IPS-15b (cell line): ENCODE results near the gene PI4K2B.
"Not testable (repeated sequence)": the region's sequence is repeated elsewhere in the genome, so short reads cannot be mapped to it uniquely, and the experiment has no call there.

Experiments used
- H3K27me3 ChIP-seq: one replicate; pipeline ENCODE4 v1.6.1; 2013; ENCODE audit warnings: low read length; ENCODE audit not compliant: control insufficient read depth, insufficient read depth
- H3K36me3 ChIP-seq: one replicate; pipeline ENCODE4 v1.6.1; 2013; ENCODE audit warnings: low read length; ENCODE audit not compliant: control insufficient read depth, insufficient read depth
- H3K4me1 ChIP-seq: one replicate; pipeline ENCODE4 v1.6.1; 2013; ENCODE audit warnings: mild to moderate bottlenecking, low read length; ENCODE audit not compliant: control insufficient read depth, insufficient read depth
- H3K4me3 ChIP-seq: one replicate; pipeline ENCODE4 v1.5.1; 2013; ENCODE audit warnings: low read depth, low read length
- H3K9ac ChIP-seq: one replicate; pipeline ENCODE4 v1.6.1; 2013; ENCODE audit warnings: low read depth, mild to moderate bottlenecking, low read length
- H3K9me3 ChIP-seq: one replicate; pipeline ENCODE4 v1.6.1; 2013; ENCODE audit warnings: mild to moderate bottlenecking, low read length; ENCODE audit not compliant: control insufficient read depth, insufficient read depth

PI4K2B gene

DNA sequence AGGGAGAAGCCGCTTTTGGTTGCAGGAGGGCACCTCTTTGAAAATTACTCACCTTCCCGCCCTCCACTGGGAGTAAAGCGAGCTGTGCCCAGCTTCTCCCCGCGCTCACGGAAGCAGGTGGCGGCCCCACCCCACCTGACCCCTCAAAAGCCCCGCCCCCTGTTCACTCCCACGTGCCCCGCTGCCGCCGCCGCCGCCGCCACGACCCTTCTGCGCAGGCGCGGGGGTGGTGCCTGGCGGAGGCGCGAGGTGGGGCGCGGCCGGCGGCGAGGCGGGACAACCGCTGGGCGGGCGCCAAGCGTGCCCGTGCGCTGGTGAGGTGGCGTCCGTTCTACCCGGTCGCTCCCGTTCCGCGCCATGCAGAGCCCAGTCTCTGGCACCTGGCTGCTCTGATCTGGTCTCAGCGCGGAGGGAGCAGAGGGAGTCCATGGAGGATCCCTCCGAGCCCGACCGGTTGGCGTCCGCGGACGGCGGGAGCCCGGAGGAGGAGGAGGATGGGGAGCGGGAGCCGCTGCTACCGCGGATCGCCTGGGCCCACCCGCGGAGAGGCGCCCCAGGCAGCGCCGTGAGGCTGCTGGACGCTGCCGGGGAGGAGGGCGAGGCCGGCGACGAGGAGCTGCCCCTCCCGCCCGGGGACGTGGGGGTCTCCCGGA, at the start of gene PI4K2B:
Gene PI4K2B, plus strand, starts transcription at position 297 of the 653 bp plus-strand sequence. Its CDS starts 131 bp downstream, at position 428.
- Histone ChIP-seq H3K27me3 (peaks cover 8% of the 10 kb centered on the region), H3K9me3 (peaks cover 3% of the 10 kb centered on the region), H3K4me1 (peaks cover 6% of the 10 kb centered on the region), H3K36me3 (no peaks in the 10 kb centered on the region), H3K9ac (peak within 1 kb of the TSS; percentile 76), H3K4me3 (peak within 1 kb of the TSS; percentile 64)

GRCh38 chr4:25184056-25184455, 49.8 kb upstream of the PI4K2B start:
- Histone ChIP-seq H3K27me3 (no peaks in the 10 kb centered on the region), H3K4me3 (no peak overlapping the region), H3K9ac (no peak overlapping the region), H3K4me1 (no peaks in the 10 kb centered on the region), H3K36me3 (no peaks in the 10 kb centered on the region), H3K9me3 (no peaks in the 10 kb centered on the region)

DNA sequence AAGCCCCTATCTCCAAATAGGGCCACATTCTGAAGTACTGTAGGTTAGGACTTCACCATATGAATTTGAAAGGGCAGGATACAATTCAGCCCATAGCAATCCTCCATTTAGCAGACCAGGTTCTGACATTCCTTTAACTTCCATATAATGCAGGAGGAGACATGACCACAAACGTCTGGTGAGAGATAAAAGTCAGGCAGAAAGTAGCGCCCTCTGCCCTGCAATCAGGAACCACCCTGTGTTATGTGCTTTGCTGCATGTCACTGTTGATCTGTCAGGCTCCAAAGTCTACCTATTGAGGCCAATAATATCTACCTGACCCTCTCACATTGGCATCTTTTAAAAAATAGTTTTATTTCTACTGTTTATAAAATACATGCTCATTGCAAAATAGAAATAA, 43.4 kb upstream of the PI4K2B start:
- Histone ChIP-seq H3K9ac (no peak overlapping the region), H3K4me3 (no peak overlapping the region), H3K9me3 (no peaks in the 10 kb centered on the region), H3K27me3 (no peaks in the 10 kb centered on the region), H3K4me1 (no peaks in the 10 kb centered on the region), H3K36me3 (no peaks in the 10 kb centered on the region)

- no peaks in the 10 kb centered on the region for H3K4me1 ChIP-seq
- no peak overlapping the region for H3K4me3 ChIP-seq
- no peaks in the 10 kb centered on the region for H3K27me3 ChIP-seq
- H3K9ac ChIP-seq, result no peak overlapping the region
- H3K36me3 ChIP-seq, result no peaks in the 10 kb centered on the region
- no peaks in the 10 kb centered on the region for H3K9me3 ChIP-seq
Measured at GRCh38 chr4:25198713-25199112, 35.1 kb upstream of the PI4K2B start.

DNA sequence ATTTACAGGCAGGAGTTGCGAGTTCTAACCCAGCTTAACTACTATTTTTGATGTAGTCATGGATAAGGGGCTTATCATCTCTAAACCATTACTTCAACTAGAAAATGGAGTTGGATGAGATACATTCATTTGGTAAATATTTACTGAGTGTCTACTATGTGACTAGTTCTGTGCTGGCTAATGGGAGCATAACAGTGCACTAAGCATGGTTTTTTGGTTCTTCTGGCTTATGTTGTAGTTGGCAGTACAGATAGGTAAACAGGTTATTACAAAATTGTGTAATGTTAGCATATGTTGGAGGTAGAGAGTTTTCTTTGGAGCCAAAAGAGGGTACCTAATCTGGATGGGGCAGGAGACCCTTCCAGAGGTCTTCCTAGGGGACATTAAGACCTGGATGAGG, 25.8 kb upstream of the PI4K2B start:
- no peaks in the 10 kb centered on the region for H3K9me3 ChIP-seq

DNA sequence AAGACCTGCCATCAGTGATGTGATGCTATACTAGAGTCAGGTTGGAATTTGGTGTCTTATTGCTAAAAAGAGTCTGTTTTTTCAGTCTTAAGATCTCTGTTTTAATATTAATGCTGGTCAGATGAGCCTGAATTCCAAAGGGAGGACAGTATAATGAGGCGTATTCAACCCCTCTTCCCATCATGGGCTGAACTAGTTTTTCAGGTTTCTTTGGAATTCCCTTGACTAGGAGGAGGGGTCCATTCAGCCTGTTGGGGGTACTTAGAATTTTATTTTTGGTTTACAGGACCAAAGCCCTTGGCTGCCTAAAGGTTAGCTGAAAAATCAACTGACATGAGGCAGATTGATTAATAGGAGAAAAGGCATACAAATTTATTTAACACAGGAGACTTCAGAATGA, 24.1 kb upstream of the PI4K2B start:
- H3K27me3 ChIP-seq, result no peaks in the 10 kb centered on the region
- H3K4me3 ChIP-seq, result no peak overlapping the region
- no peaks in the 10 kb centered on the region for H3K9me3 ChIP-seq
- no peaks in the 10 kb centered on the region for H3K36me3 ChIP-seq
- no peak overlapping the region for H3K9ac ChIP-seq
- H3K4me1 ChIP-seq, result no peaks in the 10 kb centered on the region

More for the DNA sequence above, 25.8 kb upstream of the PI4K2B start:
- no peak overlapping the region for H3K4me3 ChIP-seq
- no peak overlapping the region for H3K9ac ChIP-seq
- no peaks in the 10 kb centered on the region for H3K36me3 ChIP-seq
- H3K4me1 ChIP-seq, result no peaks in the 10 kb centered on the region
- H3K27me3 ChIP-seq, result no peaks in the 10 kb centered on the region

DNA sequence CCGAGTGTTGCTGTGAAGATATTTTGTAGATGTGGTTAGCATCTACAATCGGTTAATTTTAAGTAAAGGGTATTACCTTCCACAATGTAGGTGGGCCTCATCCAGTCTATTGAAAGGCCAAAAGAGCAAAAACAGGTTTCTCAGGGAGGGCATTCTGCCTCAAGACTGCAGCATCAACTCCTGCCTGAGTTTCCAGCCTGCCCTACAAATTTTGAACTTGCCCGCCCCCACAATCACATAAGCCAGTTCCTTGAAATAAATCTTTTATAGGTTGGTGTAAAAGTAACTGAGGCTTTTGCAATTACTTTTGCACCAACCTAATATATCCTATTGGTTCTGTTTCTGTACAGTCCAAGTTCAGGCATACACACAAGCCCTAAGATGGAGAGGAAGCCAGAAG, 22.1 kb upstream of the PI4K2B start:
- no peaks in the 10 kb centered on the region for H3K36me3 ChIP-seq
- no peaks in the 10 kb centered on the region for H3K27me3 ChIP-seq
- no peaks in the 10 kb centered on the region for H3K9me3 ChIP-seq
- H3K9ac ChIP-seq, result no peak overlapping the region
- H3K4me3 ChIP-seq, result no peak overlapping the region
- H3K4me1 ChIP-seq, result peaks cover 5% of the 10 kb centered on the region

GRCh38 chr4:25212822-25213221, 21.0 kb upstream of the PI4K2B start:
- H3K27me3 ChIP-seq, result no peaks in the 10 kb centered on the region
- no peak overlapping the region for H3K9ac ChIP-seq
- H3K4me3 ChIP-seq, result no peak overlapping the region
- no peaks in the 10 kb centered on the region for H3K9me3 ChIP-seq
- H3K36me3 ChIP-seq, result no peaks in the 10 kb centered on the region
- H3K4me1 ChIP-seq, result peaks cover 5% of the 10 kb centered on the region

- H3K9me3 ChIP-seq, result no peaks in the 10 kb centered on the region
- H3K36me3 ChIP-seq, result no peaks in the 10 kb centered on the region
- peaks cover 5% of the 10 kb centered on the region for H3K4me1 ChIP-seq
- no peak overlapping the region for H3K9ac ChIP-seq
- no peak overlapping the region for H3K4me3 ChIP-seq
- H3K27me3 ChIP-seq, result no peaks in the 10 kb centered on the region
Measured at GRCh38 chr4:25213347-25213979, 20.4 kb upstream of the PI4K2B start.

- not testable (repeated sequence) for H3K27me3 ChIP-seq, H3K9me3 ChIP-seq, H3K4me1 ChIP-seq, H3K9ac ChIP-seq, H3K4me3 ChIP-seq, H3K36me3 ChIP-seq
Measured at GRCh38 chr4:25214750-25215149, 19.1 kb upstream of the PI4K2B start.

DNA sequence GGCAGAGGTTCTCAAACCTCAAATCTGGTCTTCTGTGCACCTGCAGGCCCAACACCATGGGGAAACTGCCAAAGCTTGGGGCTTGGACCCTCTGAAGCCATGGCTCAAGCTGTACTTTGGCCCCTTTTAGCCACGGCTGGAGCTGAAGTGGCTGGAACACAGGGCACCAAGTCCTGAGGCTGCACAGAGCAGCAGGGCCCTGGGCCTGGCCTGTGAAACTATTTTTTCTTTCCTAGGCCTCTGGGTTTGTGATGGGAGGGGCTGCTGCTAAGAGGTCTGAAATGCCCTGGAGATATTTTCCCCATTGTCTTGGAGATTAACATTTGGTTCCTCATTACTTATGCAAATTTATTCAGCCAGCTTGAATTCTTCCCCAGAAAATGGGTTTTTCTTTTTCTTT, 18.3 kb upstream of the PI4K2B start:
- no peaks in the 10 kb centered on the region for H3K27me3 ChIP-seq
- H3K4me3 ChIP-seq, result no peak overlapping the region
- H3K4me1 ChIP-seq, result peaks cover 5% of the 10 kb centered on the region
- H3K9me3 ChIP-seq, result no peaks in the 10 kb centered on the region
- no peak overlapping the region for H3K9ac ChIP-seq
- no peaks in the 10 kb centered on the region for H3K36me3 ChIP-seq

DNA sequence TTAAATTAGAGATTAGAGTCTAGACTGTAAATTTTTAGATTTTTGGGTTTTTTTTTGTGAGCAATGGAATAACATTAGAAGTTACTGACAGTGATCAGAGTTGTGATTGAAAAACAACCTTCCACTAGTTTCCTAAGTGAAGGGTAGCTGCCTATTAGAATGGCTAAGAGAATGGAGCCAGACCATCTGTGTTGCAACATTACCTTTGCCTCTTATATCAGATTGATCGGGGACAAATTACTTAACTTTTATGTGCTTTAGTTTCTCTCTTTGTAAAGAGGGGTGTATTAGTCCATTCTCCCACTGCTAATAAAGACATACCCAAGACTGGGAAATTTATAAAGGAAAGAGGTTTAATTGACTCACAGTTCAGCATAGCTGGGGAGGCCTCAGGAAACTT, 12.5 kb upstream of the PI4K2B start:
- no peaks in the 10 kb centered on the region for H3K4me1 ChIP-seq
- no peak overlapping the region for H3K9ac ChIP-seq
- H3K4me3 ChIP-seq, result no peak overlapping the region
- no peaks in the 10 kb centered on the region for H3K36me3 ChIP-seq
- H3K9me3 ChIP-seq, result peaks cover 11% of the 10 kb centered on the region
- no peaks in the 10 kb centered on the region for H3K27me3 ChIP-seq
